Peyer's patch (tissue), 4 donors: ENCODE results near the gene PSMB8. TPM values are rescaled to one million over a fixed set of nuclear protein-coding genes. Genes with fewer than 3 reads are reported as not detected.
"Not testable (repeated sequence)": the region's sequence is repeated elsewhere in the genome, so short reads cannot be mapped to it uniquely, and the experiment has no call there.

Experiments used
- DNase-seq, 3 donors: peaks; one replicate each; pipeline ENCODE4 v3.0.0-alpha.2; 2017 to 2019
- H3K27ac ChIP-seq, 4 donors: fragments of 200-600 bp; sonication (generic); one replicate each; pipeline ENCODE4 v1.5.1; 2016 to 2019
- H3K27me3 ChIP-seq, 2 donors: fragments of 200-600 bp; sonication (generic); one replicate each; pipeline ENCODE4 v1.5.1; 2019
- H3K36me3 ChIP-seq, 3 donors: fragments of 200-600 bp; sonication (generic); one replicate each; pipeline ENCODE4 v1.5.1; 2016 to 2019
- H3K4me1 ChIP-seq, 4 donors: fragments of 200-600 bp; sonication (generic); one replicate each; pipeline ENCODE4 v1.5.1; 2016 to 2019
- H3K4me3 ChIP-seq, 4 donors: fragments of 200-600 bp; sonication (generic); 1 replicate in 3 of 4; 2 replicates in 1 of 4; pipeline ENCODE4 v1.5.1; 2016 to 2019; ENCODE audit warnings: mild to moderate bottlenecking in 1 of 4
- H3K9me3 ChIP-seq, 4 donors: fragments of 200-600 bp; sonication (generic); one replicate each; pipeline ENCODE4 v1.5.1; 2016 to 2019; ENCODE audit warnings: mild to moderate bottlenecking in 1 of 4
- POLR2A ChIP-seq, 2 donors: fragments of 450-650 bp; IDR thresholded peaks; one replicate each; pipeline ENCODE4 v1.5.1; 2017; ENCODE audit warnings: antibody characterized with exemption in 2 of 2, mild to moderate bottlenecking in 2 of 2, moderate library complexity in 2 of 2
- total RNA-seq, 4 donors: library from RNA; depleted of rRNA; stranded (reverse); fragments of >200 nt; gene quantifications; one replicate each; pipeline ENCODE4 v1.1.0, GENCODE V29; 2016
- TF ChIP-seq, protein P1 (sequence below), 6 experiments: fragments of 450-650 bp in 4 of 6; fragments of 200-600 bp in 2 of 6; sonication (generic) in 1 of 6; IDR thresholded peaks; one replicate each; pipeline ENCODE4 v1.5.1; 2017 to 2019; ENCODE audit warnings: antibody characterized with exemption in 6 of 6, mild to moderate bottlenecking in 3 of 6, moderate library complexity in 1 of 6

Gene PSMB8
- total RNA-seq, 4 donors from 2014 or later, result 48.1 to 104 (median 96.0) TPM

DNA sequence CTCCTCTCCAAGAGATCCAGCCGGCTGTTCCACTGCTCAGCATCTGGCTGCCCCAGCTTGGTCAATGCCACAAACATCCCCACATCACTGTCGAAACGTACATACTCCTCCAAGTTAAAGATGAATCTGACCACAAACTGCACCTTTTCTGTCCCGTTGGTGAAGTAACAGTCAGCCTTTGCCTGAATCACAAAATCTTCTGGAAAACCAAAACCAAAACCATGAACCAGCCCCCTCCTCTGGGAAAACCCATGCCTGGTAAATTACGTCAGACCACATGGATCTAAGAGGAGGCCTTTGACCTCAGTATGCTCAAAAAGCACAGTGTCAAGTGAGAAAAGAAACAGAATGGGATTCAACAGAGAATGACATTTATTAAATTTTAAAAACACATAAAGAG is 28.7 kb downstream of the PSMB8 start:
- H3K36me3 ChIP-seq, result no peaks in the 10 kb centered on the region
- no peak for TF ChIP-seq POLR2A (IDR thresholded peaks at IDR 0.05)
- TF ChIP-seq, protein P1, sequence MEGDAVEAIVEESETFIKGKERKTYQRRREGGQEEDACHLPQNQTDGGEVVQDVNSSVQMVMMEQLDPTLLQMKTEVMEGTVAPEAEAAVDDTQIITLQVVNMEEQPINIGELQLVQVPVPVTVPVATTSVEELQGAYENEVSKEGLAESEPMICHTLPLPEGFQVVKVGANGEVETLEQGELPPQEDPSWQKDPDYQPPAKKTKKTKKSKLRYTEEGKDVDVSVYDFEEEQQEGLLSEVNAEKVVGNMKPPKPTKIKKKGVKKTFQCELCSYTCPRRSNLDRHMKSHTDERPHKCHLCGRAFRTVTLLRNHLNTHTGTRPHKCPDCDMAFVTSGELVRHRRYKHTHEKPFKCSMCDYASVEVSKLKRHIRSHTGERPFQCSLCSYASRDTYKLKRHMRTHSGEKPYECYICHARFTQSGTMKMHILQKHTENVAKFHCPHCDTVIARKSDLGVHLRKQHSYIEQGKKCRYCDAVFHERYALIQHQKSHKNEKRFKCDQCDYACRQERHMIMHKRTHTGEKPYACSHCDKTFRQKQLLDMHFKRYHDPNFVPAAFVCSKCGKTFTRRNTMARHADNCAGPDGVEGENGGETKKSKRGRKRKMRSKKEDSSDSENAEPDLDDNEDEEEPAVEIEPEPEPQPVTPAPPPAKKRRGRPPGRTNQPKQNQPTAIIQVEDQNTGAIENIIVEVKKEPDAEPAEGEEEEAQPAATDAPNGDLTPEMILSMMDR (IDR thresholded peaks at IDR 0.05), result no peak
- no peaks in the 10 kb centered on the region for H3K27me3 ChIP-seq
- no peaks in the 10 kb centered on the region for H3K9me3 ChIP-seq
- peaks cover 0 to 7% (median 0%) of the 10 kb centered on the region in 4 donors for H3K4me1 ChIP-seq
- peak overlapping the region in 2 of 4 donors; percentile 3 to 41 for H3K4me3 ChIP-seq
- H3K27ac ChIP-seq, result peak overlapping the region in 2 of 4 donors; percentile 81 to 90
- DNase-seq, result no peak

DNA sequence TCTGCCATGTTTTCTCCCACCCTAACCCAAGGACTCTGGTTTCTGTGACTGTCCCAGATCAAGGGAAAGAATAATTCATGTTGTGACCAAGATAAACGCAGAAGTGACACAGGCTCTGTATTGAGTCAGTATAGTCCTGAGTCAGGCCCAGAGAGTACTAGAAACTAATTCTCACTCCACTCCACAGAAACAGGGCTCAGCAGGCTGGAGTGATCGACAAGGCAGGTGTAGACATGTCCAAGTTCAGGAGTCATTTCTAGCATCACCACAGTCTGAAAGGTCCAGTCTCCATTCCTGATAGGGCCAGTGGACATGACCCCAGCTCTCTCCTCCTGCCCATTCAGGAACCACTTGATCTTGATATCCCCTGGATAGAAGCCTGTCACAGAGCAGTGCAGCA is 29.7 kb downstream of the PSMB8 start:
- Histone ChIP-seq H3K4me3 (no peak overlapping the region), H3K27me3 (no peaks in the 10 kb centered on the region), H3K36me3 (no peaks in the 10 kb centered on the region), H3K4me1 (peaks cover 0 to 7% (median 0%) of the 10 kb centered on the region in 4 donors), H3K9me3 (no peaks in the 10 kb centered on the region), H3K27ac (peak overlapping the region in 1 of 4 donors; percentile 81)
- TF ChIP-seq, protein P1 (IDR thresholded peaks at IDR 0.05), result no peak
- TF ChIP-seq POLR2A (IDR thresholded peaks at IDR 0.05), result no peak
- DNase-seq, result no peak

DNA sequence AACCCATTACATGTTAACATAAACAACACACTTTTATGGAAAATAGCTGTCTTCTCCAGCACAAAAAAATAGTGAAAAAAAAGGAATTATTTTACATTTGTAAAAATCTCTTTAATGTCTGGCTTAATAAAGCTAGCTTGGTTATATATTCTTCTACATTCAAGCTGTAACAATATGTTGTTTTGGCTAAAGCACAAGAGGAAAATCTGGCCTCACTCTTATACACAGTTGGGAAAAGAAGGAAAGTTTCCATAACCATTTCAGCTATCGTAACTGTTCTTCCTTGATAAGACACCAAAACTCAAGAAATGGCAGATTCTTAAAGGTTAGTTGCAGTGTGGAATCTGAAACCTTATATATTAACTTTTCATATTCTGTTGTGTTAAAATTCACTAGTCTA is 34.7 kb downstream of the PSMB8 start:
- no peak for DNase-seq
- Histone ChIP-seq H3K36me3 (no peaks in the 10 kb centered on the region), H3K27ac (no peak overlapping the region), H3K4me3 (no peak overlapping the region), H3K27me3 (no peaks in the 10 kb centered on the region), H3K4me1 (no peaks in the 10 kb centered on the region), H3K9me3 (no peaks in the 10 kb centered on the region)
- TF ChIP-seq, protein P1 (IDR thresholded peaks at IDR 0.05), result no peak
- no peak for TF ChIP-seq POLR2A (IDR thresholded peaks at IDR 0.05)

DNA sequence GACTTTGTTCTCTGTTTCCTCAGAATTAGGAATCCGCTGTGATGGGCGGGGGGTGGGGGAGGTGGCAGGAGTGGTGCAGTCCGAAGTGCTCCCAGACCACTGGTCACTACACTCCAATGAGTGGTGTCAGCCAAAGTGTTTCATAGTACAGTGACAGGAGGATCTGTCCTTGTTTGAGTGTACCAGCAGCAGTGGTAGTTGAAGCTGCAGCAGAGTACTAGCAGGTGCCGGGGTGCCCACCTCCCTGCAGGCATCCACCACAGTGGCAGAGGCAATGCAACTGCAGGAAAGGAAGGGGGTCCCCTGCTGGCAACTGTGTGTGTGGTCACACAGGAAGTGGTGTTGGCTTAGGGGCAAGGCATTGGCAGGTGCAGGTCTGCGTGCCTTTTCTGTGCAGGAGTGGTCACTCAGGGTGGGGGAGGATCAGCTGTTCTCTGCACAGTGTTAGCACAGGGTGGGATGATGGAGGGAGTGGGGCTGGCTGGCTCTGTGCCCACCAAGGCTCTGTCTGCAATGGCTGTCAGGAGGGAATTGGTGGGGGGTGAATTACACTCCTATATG is 36.7 kb downstream of the PSMB8 start:
- no peaks in the 10 kb centered on the region for H3K4me1 ChIP-seq
- H3K27me3 ChIP-seq, result no peaks in the 10 kb centered on the region
- H3K36me3 ChIP-seq, result no peaks in the 10 kb centered on the region
- DNase-seq, result no peak
- TF ChIP-seq, protein P1 (IDR thresholded peaks at IDR 0.05), result no peak
- no peak for TF ChIP-seq POLR2A (IDR thresholded peaks at IDR 0.05)
- no peak overlapping the region for H3K4me3 ChIP-seq
- H3K27ac ChIP-seq, result no peak overlapping the region
- H3K9me3 ChIP-seq, result no peaks in the 10 kb centered on the region

DNA sequence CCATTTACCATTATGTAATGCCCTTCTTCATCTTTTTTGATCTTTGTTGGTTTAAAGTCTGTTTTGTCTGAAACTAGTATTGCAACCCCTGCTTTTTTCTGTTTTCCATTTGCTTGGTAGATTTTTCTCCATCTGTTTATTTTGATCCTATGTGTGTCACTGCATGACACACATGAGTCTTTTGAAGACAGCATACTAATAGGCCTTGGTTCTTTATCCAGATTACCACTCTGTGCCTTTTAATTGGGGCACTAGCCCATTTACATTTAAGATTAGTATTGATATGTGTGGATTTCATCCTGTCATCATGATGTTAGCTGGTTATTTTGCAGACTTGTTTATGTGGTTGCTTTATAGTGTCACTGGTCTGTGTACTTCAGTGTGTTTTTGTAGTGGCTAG is 38.4 kb downstream of the PSMB8 start:
- not testable (repeated sequence) for H3K27ac ChIP-seq, H3K36me3 ChIP-seq, H3K27me3 ChIP-seq, H3K9me3 ChIP-seq, H3K4me3 ChIP-seq, H3K4me1 ChIP-seq, DNase-seq

DNA sequence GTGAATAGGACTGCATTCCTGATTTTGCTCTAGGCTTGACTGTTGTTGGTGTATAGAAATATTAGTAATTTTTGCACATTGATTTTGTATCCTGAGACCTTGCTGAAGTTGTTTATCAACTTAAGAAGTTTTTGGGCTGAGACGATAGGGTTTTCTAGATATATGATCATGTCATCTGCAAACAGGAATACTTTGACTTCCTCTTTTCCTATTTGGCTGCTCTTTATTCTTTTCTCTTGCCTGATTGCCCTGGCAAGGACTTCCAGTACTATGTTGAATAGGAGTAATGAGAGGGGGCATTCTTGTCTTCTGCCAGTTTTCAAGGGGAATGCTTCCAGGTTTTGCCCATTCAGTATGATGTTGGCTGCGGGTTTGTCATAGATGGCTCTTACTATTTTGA is 40.4 kb downstream of the PSMB8 start:
- no peak for DNase-seq
- no peaks in the 10 kb centered on the region for H3K36me3 ChIP-seq
- no peak overlapping the region for H3K27ac ChIP-seq
- no peaks in the 10 kb centered on the region for H3K27me3 ChIP-seq
- H3K9me3 ChIP-seq, result no peaks in the 10 kb centered on the region
- no peak overlapping the region for H3K4me3 ChIP-seq
- no peaks in the 10 kb centered on the region for H3K4me1 ChIP-seq
- TF ChIP-seq, protein P1 (IDR thresholded peaks at IDR 0.05), result no peak
